Spleen (tissue), 11 donors: ENCODE measurements around the gene FIBCD1. TPM values are rescaled to one million over a fixed set of nuclear protein-coding genes. Genes with fewer than 3 reads are reported as not detected.
"Not testable (repeated sequence)": the region's sequence is repeated elsewhere in the genome, so short reads cannot be mapped to it uniquely, and the experiment has no call there.

Experiments
- DNase-seq: peaks from one replicate; pipeline ENCODE4 v3.0.0-alpha.2; 2020
- H3K27ac ChIP-seq, 8 donors: fragments of 200-600 bp; sonication (generic) in 7 of 8; 1 replicate in 4 of 8; 2 replicates in 4 of 8; pipeline versions ENCODE4 v1.5.0 to v1.8.0; 2016 to 2021; ENCODE audit warnings: inconsistent platforms in 4 of 8, mild to moderate bottlenecking in 4 of 8, moderate library complexity in 1 of 8
- H3K27me3 ChIP-seq, 7 donors: fragments of 200-600 bp; sonication (generic) in 6 of 7; replicated peaks in 1 of 7; 1 replicate in 4 of 7; 2 replicates in 3 of 7; pipeline versions ENCODE4 v1.5.0 to v1.8.0; 2016 to 2021; ENCODE audit warnings: inconsistent platforms in 3 of 7, mild to moderate bottlenecking in 1 of 7
- H3K36me3 ChIP-seq, 6 donors: fragments of 200-600 bp; sonication (generic) in 5 of 6; 1 replicate in 4 of 6; 2 replicates in 2 of 6; pipeline versions ENCODE4 v1.5.0 to v1.8.0; 2016 to 2021; ENCODE audit warnings: inconsistent platforms in 2 of 6
- H3K4me1 ChIP-seq, 6 donors: fragments of 200-600 bp; sonication (generic) in 5 of 6; 1 replicate in 3 of 6; 2 replicates in 3 of 6; pipeline versions ENCODE4 v1.5.0 to v1.8.0; 2016 to 2021; ENCODE audit warnings: inconsistent platforms in 3 of 6
- H3K4me3 ChIP-seq, 8 donors: fragments of 200-600 bp; sonication (generic) in 7 of 8; 1 replicate in 4 of 8; 2 replicates in 4 of 8; pipeline versions ENCODE4 v1.5.0 to v1.8.0; 2016 to 2021; ENCODE audit warnings: inconsistent platforms in 4 of 8, mild to moderate bottlenecking in 4 of 8, moderate library complexity in 2 of 8
- H3K9me3 ChIP-seq, 8 donors: fragments of 200-600 bp; sonication (generic) in 7 of 8; 1 replicate in 4 of 8; 2 replicates in 4 of 8; pipeline versions ENCODE4 v1.5.0 to v1.8.0; 2016 to 2021; ENCODE audit warnings: inconsistent platforms in 4 of 8
- POLR2A ChIP-seq, 3 donors: fragments of 450-650 bp; IDR thresholded peaks; one replicate each; pipeline ENCODE4 v1.5.1; 2017; ENCODE audit warnings: antibody characterized with exemption in 3 of 3, mild to moderate bottlenecking in 1 of 3
- POLR2AphosphoS5 ChIP-seq, 3 donors: sonication (generic); formaldehyde crosslinking; IDR thresholded peaks; one replicate each; pipeline ENCODE4 v1.5.1; 2017; ENCODE audit warnings: antibody characterized with exemption in 3 of 3
- WGBS, 5 donors: extraction: QIAGEN DNeasy Blood & Tissue Kit in 3 of 5; methylation state at CpG; one replicate each; pipeline versions ENCODE4 v1.1.5 to v1.1.7; 2013 to 2018; 5-methylcytosine and 5-hydroxymethylcytosine counted together
- intact Hi-C: fragments of 100-400 bp; cut with DNase I; formaldehyde crosslinking; loops from one replicate; pipeline ENCODE4 v1.15.0; 2023; ENCODE audit warnings: low total_unique reads
- polyA plus RNA-seq, 3 donors: library from polyadenylated mRNA; stranded (reverse); fragments of 200-250 nt; gene quantifications; one replicate each; pipeline ENCODE4 v1.2.1, GENCODE V29; 2013
- total RNA-seq, 7 donors: library from RNA; depleted of rRNA in 3 of 7; stranded (reverse); fragments of >200 nt in 3 of 7; fragmentation: NEBNext Ultra II Directional in 4 of 7; extraction: Animal tissue kit (Norgen Biotek cat#: 25700) in 4 of 7; gene quantifications; one replicate each; pipeline versions ENCODE4 v1.1.0 to v1.2.1, GENCODE V29; 2016 to 2021
- TF ChIP-seq, protein P1 (sequence below), 11 experiments: fragments of 200-600 bp in 7 of 11; fragments of 450-650 bp in 4 of 11; sonication (generic) in 4 of 11; IDR thresholded peaks in 8 of 11; conservative IDR thresholded peaks in 3 of 11; 1 replicate in 7 of 11; 2 replicates in 4 of 11; pipeline versions ENCODE4 v1.4.0 to v1.8.0; 2016 to 2021; ENCODE audit warnings: antibody characterized with exemption in 11 of 11, inconsistent platforms in 4 of 11, mild to moderate bottlenecking in 1 of 11
- donor health status: healthy with polysubstance abuse.
- donor health status: DM: no; HTN: no; CAD: no; lungs with moderate emphysema.
- donor health status: DM: no; HTN: no; CAD: no.
- donor health status: Bipolar disorder and iron deficiency.
- donor health status: healthy.
- donor health status: DM: no; HTN: no; CAD: no.
- donor health status: DM: yes; HTN: yes; CAD: no.

FIBCD1 gene
- total and polyA plus RNA-seq, 10 donors, result 0.02 to 0.51 (median 0.35) TPM; not detected in 3

DNA sequence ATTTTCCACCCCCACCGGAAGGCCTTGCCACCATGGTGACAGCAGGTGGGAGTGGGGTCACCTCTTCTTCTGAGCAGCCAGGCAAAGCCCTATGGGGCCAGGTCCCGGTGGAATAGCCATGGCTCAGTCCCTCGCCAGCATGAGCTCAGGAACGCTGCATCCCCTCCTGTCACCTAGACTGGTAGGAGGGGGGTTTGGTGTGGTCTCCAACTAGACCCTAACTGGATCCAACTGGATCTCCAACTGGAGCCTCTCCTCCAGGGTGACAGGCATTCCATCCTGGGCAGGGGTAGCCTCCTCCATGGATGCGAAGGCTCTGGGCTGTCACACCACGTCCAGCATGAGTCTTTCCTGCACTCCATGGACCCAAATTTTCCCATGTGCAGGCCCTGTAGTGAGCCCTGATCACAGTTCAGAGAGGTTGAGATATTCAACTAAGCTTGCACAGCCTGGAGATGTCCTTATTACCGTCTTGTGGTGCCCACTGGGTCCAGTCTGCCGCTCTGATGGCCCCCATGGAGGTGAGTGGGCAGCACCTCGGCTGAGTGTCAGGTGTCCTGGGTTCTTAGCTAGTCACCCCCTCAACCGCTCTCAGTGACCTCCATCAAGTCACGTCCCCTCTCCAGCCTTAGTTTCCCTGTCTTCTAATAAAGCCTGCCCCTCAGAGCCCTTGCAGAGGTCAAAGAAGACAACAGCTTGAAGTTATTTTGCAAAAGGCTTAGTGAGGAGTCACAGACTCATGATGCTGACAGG, 18.6 kb upstream of the FIBCD1 start:
- Histone ChIP-seq H3K4me1 (no peaks in the 10 kb centered on the region), H3K4me3 (no peak overlapping the region), H3K36me3 (no peaks in the 10 kb centered on the region), H3K27me3 (peaks cover 0 to 36% (median 0%) of the 10 kb centered on the region in 7 donors), H3K9me3 (no peaks in the 10 kb centered on the region), H3K27ac (no peak overlapping the region)
- intact Hi-C loops, result no loop called here
- no peak for DNase-seq
- TF ChIP-seq POLR2AphosphoS5 (IDR thresholded peaks at IDR 0.05) (no peak), POLR2A (IDR thresholded peaks at IDR 0.05) (no peak)
- TF ChIP-seq, protein P1, sequence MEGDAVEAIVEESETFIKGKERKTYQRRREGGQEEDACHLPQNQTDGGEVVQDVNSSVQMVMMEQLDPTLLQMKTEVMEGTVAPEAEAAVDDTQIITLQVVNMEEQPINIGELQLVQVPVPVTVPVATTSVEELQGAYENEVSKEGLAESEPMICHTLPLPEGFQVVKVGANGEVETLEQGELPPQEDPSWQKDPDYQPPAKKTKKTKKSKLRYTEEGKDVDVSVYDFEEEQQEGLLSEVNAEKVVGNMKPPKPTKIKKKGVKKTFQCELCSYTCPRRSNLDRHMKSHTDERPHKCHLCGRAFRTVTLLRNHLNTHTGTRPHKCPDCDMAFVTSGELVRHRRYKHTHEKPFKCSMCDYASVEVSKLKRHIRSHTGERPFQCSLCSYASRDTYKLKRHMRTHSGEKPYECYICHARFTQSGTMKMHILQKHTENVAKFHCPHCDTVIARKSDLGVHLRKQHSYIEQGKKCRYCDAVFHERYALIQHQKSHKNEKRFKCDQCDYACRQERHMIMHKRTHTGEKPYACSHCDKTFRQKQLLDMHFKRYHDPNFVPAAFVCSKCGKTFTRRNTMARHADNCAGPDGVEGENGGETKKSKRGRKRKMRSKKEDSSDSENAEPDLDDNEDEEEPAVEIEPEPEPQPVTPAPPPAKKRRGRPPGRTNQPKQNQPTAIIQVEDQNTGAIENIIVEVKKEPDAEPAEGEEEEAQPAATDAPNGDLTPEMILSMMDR (IDR thresholded peaks at IDR 0.05 in 8 of 11, conservative IDR thresholded peaks at IDR 0.05 in 3 of 11), result no peak
- 82 to 94% (median 85%) methylated on average over 11 of the region's 11 CpGs for WGBS, 5 donors

DNA sequence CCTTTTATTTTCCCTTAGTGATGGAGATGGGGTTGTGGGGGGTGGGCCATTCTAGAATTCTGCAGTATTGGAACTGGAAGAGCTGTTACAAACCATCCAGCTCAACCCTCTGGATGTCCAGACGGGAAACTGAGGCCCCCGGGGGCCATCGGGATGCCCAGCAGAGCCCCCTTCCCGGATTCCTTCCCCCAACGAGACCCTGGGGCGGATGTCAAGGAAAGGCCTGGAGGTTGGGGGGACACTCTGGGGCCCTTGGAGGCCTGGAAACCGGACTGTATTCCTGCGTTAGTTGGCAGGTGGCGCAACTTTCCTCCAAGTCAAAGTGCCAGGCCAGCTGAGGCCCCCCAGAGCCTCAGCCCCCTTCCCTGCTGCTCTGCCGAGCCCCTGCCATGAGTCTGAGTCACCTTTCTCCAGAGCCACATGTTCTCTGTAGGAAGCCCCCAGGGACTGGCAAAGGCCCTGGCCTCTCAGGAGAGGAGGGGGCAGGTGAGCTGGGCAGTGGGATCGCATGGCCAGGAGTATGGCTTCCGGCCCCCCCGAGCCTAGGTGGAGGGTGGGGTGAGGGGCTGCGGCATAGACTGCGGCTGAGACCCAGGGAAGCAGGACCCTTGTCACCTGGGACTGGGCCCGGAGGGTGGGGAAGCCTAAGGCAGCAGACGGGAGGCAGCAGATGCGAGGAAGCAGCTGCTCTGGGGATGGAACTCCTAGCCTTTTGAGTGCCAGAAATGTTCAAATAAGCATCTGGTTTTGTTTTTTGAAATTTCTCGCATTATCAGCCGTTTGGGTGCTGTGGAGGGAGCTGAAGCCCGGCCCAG, 17.8 kb upstream of the FIBCD1 start:
- intact Hi-C loops, result no loop called here
- DNase-seq, result no peak
- no peaks in the 10 kb centered on the region for H3K9me3 ChIP-seq
- peaks cover 0 to 40% (median 0%) of the 10 kb centered on the region in 7 donors for H3K27me3 ChIP-seq
- 72 to 84% (median 79%) methylated on average over 19 to 21 of the region's 21 CpGs for WGBS, 5 donors
- H3K4me3 ChIP-seq, result no peak overlapping the region
- H3K36me3 ChIP-seq, result no peaks in the 10 kb centered on the region
- H3K27ac ChIP-seq, result no peak overlapping the region
- H3K4me1 ChIP-seq, result no peaks in the 10 kb centered on the region
- TF ChIP-seq POLR2AphosphoS5 (IDR thresholded peaks at IDR 0.05) (no peak), POLR2A (IDR thresholded peaks at IDR 0.05) (no peak)
- TF ChIP-seq, protein P1 (IDR thresholded peaks at IDR 0.05 in 8 of 11, conservative IDR thresholded peaks at IDR 0.05 in 3 of 11), result no peak

DNA sequence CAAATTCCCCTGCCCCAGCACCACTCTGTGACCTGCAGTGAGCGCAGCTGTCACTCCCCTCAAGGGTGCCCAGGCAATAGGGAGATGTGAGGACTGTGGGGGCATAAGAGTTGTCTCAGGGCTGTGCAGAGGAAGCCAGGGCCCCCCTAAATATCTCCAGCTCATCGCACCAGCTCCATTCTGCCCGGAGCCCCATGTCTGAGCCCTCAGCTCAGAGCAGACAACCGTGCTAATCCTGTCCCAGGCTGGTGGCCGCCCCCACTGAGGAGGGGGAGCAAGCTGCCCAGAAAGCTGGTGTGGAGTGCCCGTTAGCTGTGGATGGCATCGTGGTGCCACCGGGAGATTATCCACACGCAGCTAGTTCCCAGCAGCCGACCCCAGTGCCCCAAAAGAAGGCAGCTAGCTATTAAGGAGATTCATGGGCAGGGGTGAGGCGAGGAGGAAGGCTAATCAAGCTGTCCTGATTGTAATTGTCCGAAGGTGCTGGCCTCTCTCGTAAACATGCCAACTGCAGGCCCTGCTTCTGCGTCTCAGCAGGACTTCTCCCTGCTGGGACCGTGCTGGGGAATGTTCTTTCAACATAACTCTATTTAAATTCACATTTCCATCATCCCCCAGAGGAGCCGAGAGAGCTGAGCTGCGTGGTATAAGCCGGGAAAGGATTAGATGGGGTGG, 17.0 kb upstream of the FIBCD1 start:
- Histone ChIP-seq H3K27me3 (peaks cover 0 to 48% (median 0%) of the 10 kb centered on the region in 7 donors), H3K9me3 (no peaks in the 10 kb centered on the region), H3K36me3 (no peaks in the 10 kb centered on the region), H3K4me1 (no peaks in the 10 kb centered on the region), H3K27ac (no peak overlapping the region), H3K4me3 (no peak overlapping the region)
- no peak for TF ChIP-seq POLR2AphosphoS5 (IDR thresholded peaks at IDR 0.05)
- TF ChIP-seq, protein P1 (IDR thresholded peaks at IDR 0.05 in 8 of 11, conservative IDR thresholded peaks at IDR 0.05 in 3 of 11), result no peak
- no peak for TF ChIP-seq POLR2A (IDR thresholded peaks at IDR 0.05)
- intact Hi-C loops, result no loop called here
- no peak for DNase-seq
- 59 to 63% (median 61%) methylated on average over 15 to 18 of the region's 18 CpGs for WGBS, 5 donors

DNA sequence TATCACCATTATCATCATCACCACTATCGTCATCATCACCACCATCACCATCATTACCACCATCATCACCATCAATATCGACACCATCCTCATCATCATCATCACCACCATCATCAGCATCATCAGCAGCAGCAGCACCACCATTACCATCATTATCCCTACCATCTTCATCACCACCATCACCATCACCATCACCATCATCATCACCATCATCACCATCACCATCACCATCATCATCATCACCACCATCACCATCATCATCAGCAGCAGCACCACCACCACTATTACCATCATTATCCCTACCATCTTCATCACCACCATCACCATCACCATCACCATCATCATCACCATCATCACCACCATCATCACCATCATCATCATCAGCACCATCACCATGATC, 15.9 kb upstream of the FIBCD1 start:
- H3K27me3 ChIP-seq, result peaks cover 0 to 53% (median 0%) of the 10 kb centered on the region in 7 donors
- 87 to 97% (median 91%) methylated on average over 2 of the region's 2 CpGs for WGBS, 5 donors
- not testable (repeated sequence) for H3K4me3 ChIP-seq

More for the DNA sequence above, 15.9 kb upstream of the FIBCD1 start:
- DNase-seq, H3K4me1 ChIP-seq, intact Hi-C loops, H3K9me3 ChIP-seq, H3K27ac ChIP-seq, H3K36me3 ChIP-seq: not testable (repeated sequence)
